Measurements from ENCODE around the gene GRHL3.

GRHL3 gene

GRCh38 chr1:24379733-24380315 lies 60.7 kb downstream of the GRHL3 start:
- no peak for DNase-seq

GRCh38 chr1:24380508-24380907 lies 61.4 kb downstream of the GRHL3 start:
- no peak for DNase-seq

- DNase-seq = no peak
Measured at GRCh38 chr1:24381256-24381655, 62.1 kb downstream of the GRHL3 start.

- no peak for DNase-seq
Measured at GRCh38 chr1:24382165-24382577, 63.0 kb downstream of the GRHL3 start.

- no peak for DNase-seq
Measured at GRCh38 chr1:24383381-24383940, 64.3 kb downstream of the GRHL3 start.

GRCh38 chr1:24384251-24385090 lies 65.3 kb downstream of the GRHL3 start:
- DNase-seq = no peak

GRCh38 chr1:24385160-24385940 lies 66.2 kb downstream of the GRHL3 start:
- DNase-seq = no peak

GRCh38 chr1:24386241-24386640 lies 67.1 kb downstream of the GRHL3 start:
- DNase-seq = peak; percentile 24

- no peak for DNase-seq
Measured at GRCh38 chr1:24386931-24387330, 67.8 kb downstream of the GRHL3 start.

GRCh38 chr1:24387636-24388175 lies 68.5 kb downstream of the GRHL3 start:
- no peak for DNase-seq

GRCh38 chr1:24388331-24388885 lies 69.3 kb downstream of the GRHL3 start:
- no peak for DNase-seq

- DNase-seq = no peak
Measured at GRCh38 chr1:24389231-24389678, 70.1 kb downstream of the GRHL3 start.

GRCh38 chr1:24390924-24391782 lies 72.0 kb downstream of the GRHL3 start:
- no peak for DNase-seq

GRCh38 chr1:24391882-24392603 lies 72.9 kb downstream of the GRHL3 start:
- DNase-seq = no peak

GRCh38 chr1:24392604-24392946 lies 73.4 kb downstream of the GRHL3 start:
- DNase-seq = no peak

- DNase-seq = no peak
Measured at GRCh38 chr1:24392982-24393650, 74.0 kb downstream of the GRHL3 start.

GRCh38 chr1:24393892-24394291 lies 74.7 kb downstream of the GRHL3 start:
- no peak for DNase-seq

- no peak for DNase-seq
Measured at GRCh38 chr1:24400065-24400464, 80.9 kb downstream of the GRHL3 start.

- DNase-seq = no peak
Measured at GRCh38 chr1:24403806-24404205, 84.6 kb downstream of the GRHL3 start.

Data from NCI-H2029 treated with DMSO at 0.1 percent for 48 hours (cell line).